Breast epithelium (tissue), 4 donors: ENCODE data around the gene SLC11A1. TPM values are rescaled to one million over a fixed set of nuclear protein-coding genes. Genes with fewer than 3 reads are reported as not detected.

ENCODE experiments used
- DNase-seq, 2 donors: peaks; one replicate each; pipeline ENCODE4 v3.0.0-alpha.2; 2019; ENCODE audit warnings: low spot score in 2 of 2
- H3K27ac ChIP-seq, 2 donors: fragments of 200-600 bp; sonication (generic) in 1 of 2; one replicate each; pipeline ENCODE4 v1.5.1; 2016 to 2019; ENCODE audit warnings: mild to moderate bottlenecking in 1 of 2
- H3K27me3 ChIP-seq, 2 donors: fragments of 200-600 bp; sonication (generic) in 1 of 2; one replicate each; pipeline versions ENCODE4 v1.5.1 to v1.6.0; 2017 to 2019; ENCODE audit warnings: control low read depth in 1 of 2, mild to moderate bottlenecking in 1 of 2
- H3K36me3 ChIP-seq: fragments of 200-600 bp; one replicate; pipeline ENCODE4 v1.5.1; 2019
- H3K4me1 ChIP-seq, 2 donors: fragments of 200-600 bp; sonication (generic); one replicate each; pipeline ENCODE4 v1.5.1; 2016 to 2019; ENCODE audit warnings: control low read depth in 1 of 2
- H3K4me3 ChIP-seq, 3 donors: fragments of 200-600 bp; sonication (generic); 1 replicate in 2 of 3; 2 replicates in 1 of 3; pipeline ENCODE4 v1.5.1; 2016 to 2019; ENCODE audit warnings: mild to moderate bottlenecking in 3 of 3, moderate library complexity in 2 of 3
- H3K9me3 ChIP-seq, 2 donors: fragments of 200-600 bp; sonication (generic) in 1 of 2; one replicate each; pipeline ENCODE4 v1.5.1; 2016 to 2019; ENCODE audit warnings: control low read depth in 1 of 2
- CTCF ChIP-seq, 3 donors: fragments of 450-650 bp; IDR thresholded peaks; one replicate each; pipeline ENCODE4 v1.5.1; 2016 to 2017; ENCODE audit warnings: antibody characterized with exemption in 3 of 3, mild to moderate bottlenecking in 3 of 3, moderate library complexity in 3 of 3
- POLR2A ChIP-seq: fragments of 450-650 bp; IDR thresholded peaks from one replicate; pipeline ENCODE4 v1.6.1; 2016; ENCODE audit warnings: antibody characterized with exemption, mild to moderate bottlenecking, moderate library complexity
- POLR2AphosphoS5 ChIP-seq, 3 donors: sonication (generic); formaldehyde crosslinking; IDR thresholded peaks; one replicate each; pipeline ENCODE4 v1.6.1; 2017; ENCODE audit warnings: antibody characterized with exemption in 3 of 3
- intact Hi-C: fragments of 100-400 bp; cut with DNase I; formaldehyde crosslinking; loops from one replicate; pipeline ENCODE4 v1.15.1; 2023; ENCODE audit warnings: low total_unique reads
- total RNA-seq, 3 donors: library from RNA; depleted of rRNA; stranded (reverse); fragments of >200 nt; gene quantifications; one replicate each; pipeline ENCODE4 v1.1.0, GENCODE V29; 2016

The SLC11A1 gene
- total RNA-seq, 3 donors from 2014 or later, result 14.4 to 53.4 (median 17.9) TPM

- intact Hi-C loops, result no loop called here
- Histone ChIP-seq H3K9me3 (no peaks in the 10 kb centered on the region), H3K27ac (no peak overlapping the region), H3K4me1 (peaks cover 6 to 9% of the 10 kb centered on the region in 2 donors), H3K4me3 (no peak overlapping the region), H3K27me3 (no peaks in the 10 kb centered on the region), H3K36me3 (no peaks in the 10 kb centered on the region)
- TF ChIP-seq POLR2A (no peak), POLR2AphosphoS5 (IDR thresholded peaks at IDR 0.05) (no peak), CTCF (IDR thresholded peaks at IDR 0.05) (no peak)
- DNase-seq, result no peak
Measured at GRCh38 chr2:218407717-218408116, 25.6 kb downstream of the SLC11A1 start.

- Histone ChIP-seq H3K36me3 (no peaks in the 10 kb centered on the region), H3K4me3 (no peak overlapping the region), H3K27me3 (no peaks in the 10 kb centered on the region), H3K4me1 (no peaks in the 10 kb centered on the region), H3K9me3 (no peaks in the 10 kb centered on the region), H3K27ac (no peak overlapping the region)
- TF ChIP-seq CTCF (IDR thresholded peaks at IDR 0.05), result no peak
- TF ChIP-seq POLR2A, result no peak
- TF ChIP-seq POLR2AphosphoS5 (IDR thresholded peaks at IDR 0.05), result no peak
- intact Hi-C loops, result no loop called here
- no peak for DNase-seq
Measured at GRCh38 chr2:218418321-218418716, 36.2 kb downstream of the SLC11A1 start.

GRCh38 chr2:218418717-218419458, 36.8 kb downstream of the SLC11A1 start, which contains the start of gene VIL1:
VIL1 (plus strand) TSS chr2:218419123; CDS start chr2:218423779, 4,656 bp downstream.
- no peak within 1 kb of the TSS for H3K4me3 ChIP-seq
- DNase-seq, result no peak
- no peaks in the 10 kb centered on the region for H3K27me3 ChIP-seq
- H3K9me3 ChIP-seq, result no peaks in the 10 kb centered on the region
- no peaks in the 10 kb centered on the region for H3K36me3 ChIP-seq
- H3K4me1 ChIP-seq, result no peaks in the 10 kb centered on the region
- intact Hi-C loops, result no loop called here
- no peak within 1 kb of the TSS for H3K27ac ChIP-seq
- no peak for TF ChIP-seq POLR2A
- no peak for TF ChIP-seq POLR2AphosphoS5 (IDR thresholded peaks at IDR 0.05)
- no peak for TF ChIP-seq CTCF (IDR thresholded peaks at IDR 0.05)

GRCh38 chr2:218419630-218420216, 37.6 kb downstream of the SLC11A1 start:
- H3K27ac ChIP-seq, result no peak overlapping the region
- H3K36me3 ChIP-seq, result no peaks in the 10 kb centered on the region
- H3K4me3 ChIP-seq, result no peak overlapping the region
- no peaks in the 10 kb centered on the region for H3K9me3 ChIP-seq
- intact Hi-C loops, result no loop called here
- no peaks in the 10 kb centered on the region for H3K4me1 ChIP-seq
- TF ChIP-seq CTCF (IDR thresholded peaks at IDR 0.05) (no peak), POLR2AphosphoS5 (IDR thresholded peaks at IDR 0.05) (no peak), POLR2A (no peak)
- DNase-seq, result no peak
- no peaks in the 10 kb centered on the region for H3K27me3 ChIP-seq

- H3K9me3 ChIP-seq, result no peaks in the 10 kb centered on the region
- H3K36me3 ChIP-seq, result no peaks in the 10 kb centered on the region
- TF ChIP-seq POLR2A (no peak), CTCF (IDR thresholded peaks at IDR 0.05) (no peak), POLR2AphosphoS5 (IDR thresholded peaks at IDR 0.05) (no peak)
- no peak overlapping the region for H3K4me3 ChIP-seq
- no peak overlapping the region for H3K27ac ChIP-seq
- DNase-seq, result no peak
- no peaks in the 10 kb centered on the region for H3K27me3 ChIP-seq
- intact Hi-C loops, result no loop called here
- no peaks in the 10 kb centered on the region for H3K4me1 ChIP-seq
Measured at GRCh38 chr2:218421027-218421426, 39.0 kb downstream of the SLC11A1 start.
